HCT116 (cell line): Measurements from ENCODE around the gene TAF6. TPM values are rescaled to one million over a fixed set of nuclear protein-coding genes. Genes with fewer than 3 reads are reported as not detected.

Experiments used
- ATAC-seq: fragments of 200-7000 bp; cut with Tn5 transposase; 2 replicates; pipeline ENCODE4 v1.9.1; 2020; ENCODE audit warnings: mild to moderate bottlenecking, moderate library complexity
- BruUV-seq: library from RNA; stranded (reverse); fragments of 400-500 nt; replicated peaks from 2 replicates; lab custom pipeline; 2021; lab: Mats Ljungman, UMichigan
- CTCF ChIA-PET: fragments of 300-600 bp; sonication (Branson Sonifier 250); formaldehyde crosslinking; loops from one replicate; lab custom pipeline; 2021; ENCODE audit warnings: antibody characterized with exemption; lab: Charles Lee
- POLR2A ChIA-PET: fragments of 300-600, 350-600 bp; sonication (Branson Sonifier 250); formaldehyde crosslinking; loops from one replicate; lab custom pipeline; 2021; ENCODE audit warnings: antibody characterized with exemption; lab: Charles Lee
- RAD21 ChIA-PET, 2 experiments: fragments of 300-600 bp; sonication (Branson Sonifier 250); formaldehyde crosslinking; loops; one replicate each; lab custom pipeline; 2023; ENCODE audit warnings: low total read pairs in 2 of 2; ENCODE audit not compliant: uncharacterized antibody in 2 of 2, unreplicated experiment in 2 of 2, low non-redundant PET in 1 of 2; lab: Charles Lee
- DNase-seq: peaks from one replicate; pipeline ENCODE4 v3.0.0-alpha.2; 2010; ENCODE audit warnings: low read depth, low spot score
- H2AFZ ChIP-seq: fragments of 200-600 bp; shearing (Covaris generic), sonication (generic); 2 replicates; pipeline ENCODE4 v1.6.1; 2017; ENCODE audit warnings: low read depth, mixed run types, mixed read lengths, antibody characterized with exemption, low read length; ENCODE audit not compliant: poor library complexity, severe bottlenecking
- H3K27ac ChIP-seq: 2 replicates; pipeline ENCODE4 v1.5.1; 2012; ENCODE audit warnings: low read depth, low read length
- H3K27me3 ChIP-seq: fragments of 200-600 bp; sonication (generic); 2 replicates; pipeline ENCODE4 v1.6.1; 2016; ENCODE audit warnings: mixed run types, low read length, mixed read lengths; ENCODE audit not compliant: insufficient read depth
- H3K36me3 ChIP-seq, 2 experiments: fragments of 200-500 bp in 1 of 2; fragments of 200-600 bp in 1 of 2; sonication (Bioruptor generic) in 1 of 2; sonication (generic) in 1 of 2; 2 replicates each; pipeline versions ENCODE4 v1.5.1 to v1.6.1; 2014 to 2016; ENCODE audit warnings: low read length in 2 of 2, inconsistent platforms in 1 of 2, mixed read lengths in 1 of 2, mixed run types in 1 of 2; ENCODE audit not compliant: insufficient read depth in 2 of 2, control insufficient read depth in 1 of 2
- H3K4me1 ChIP-seq, 2 experiments: fragments of 200-600 bp in 1 of 2; sonication (generic) in 1 of 2; 2 replicates each; pipeline versions ENCODE4 v1.5.1 to v1.6.1; 2012 to 2017; ENCODE audit warnings: low read length in 2 of 2, inconsistent platforms in 1 of 2, mild to moderate bottlenecking in 1 of 2, mixed read lengths in 1 of 2, mixed run types in 1 of 2, moderate library complexity in 1 of 2; ENCODE audit not compliant: insufficient read depth in 2 of 2, control insufficient read depth in 1 of 2
- H3K4me2 ChIP-seq: fragments of 200-600 bp; sonication (generic); 2 replicates; pipeline ENCODE4 v1.6.1; 2017; ENCODE audit warnings: mixed run types, low read length, mixed read lengths
- H3K4me3 ChIP-seq, 2 experiments: fragments of 200-600 bp in 1 of 2; sonication (generic) in 1 of 2; replicated peaks in 1 of 2; 2 replicates each; pipeline ENCODE4 v1.5.1; 2011 to 2016; ENCODE audit warnings: low read length in 2 of 2, control low read depth in 1 of 2, low read depth in 1 of 2, mild to moderate bottlenecking in 1 of 2, mixed read lengths in 1 of 2, mixed run types in 1 of 2
- H3K79me2 ChIP-seq: fragments of 200-600 bp; sonication (generic); 2 replicates; pipeline ENCODE4 v1.6.1; 2017; ENCODE audit warnings: mild to moderate bottlenecking, mixed run types, low read length, moderate library complexity, mixed read lengths; ENCODE audit not compliant: insufficient read depth
- H3K9ac ChIP-seq: fragments of 200-600 bp; sonication (generic); 2 replicates; pipeline ENCODE4 v1.6.1; 2016; ENCODE audit warnings: low read length, mixed read lengths
- H3K9me2 ChIP-seq: fragments of 200-600 bp; sonication (generic), shearing (Covaris generic); 2 replicates; pipeline ENCODE4 v1.6.1; 2017; ENCODE audit warnings: mixed run types, mild to moderate bottlenecking, moderate library complexity; ENCODE audit not compliant: insufficient read depth
- H3K9me3 ChIP-seq, 2 experiments: fragments of 200-500 bp in 1 of 2; fragments of 200-600 bp in 1 of 2; sonication (Bioruptor generic) in 1 of 2; sonication (generic) in 1 of 2; 2 replicates each; pipeline ENCODE4 v1.6.1; 2014 to 2017; ENCODE audit warnings: low read length in 2 of 2, mixed read lengths in 2 of 2, inconsistent platforms in 1 of 2, low read depth in 1 of 2, mild to moderate bottlenecking in 1 of 2, mixed run types in 1 of 2, moderate library complexity in 1 of 2; ENCODE audit not compliant: control insufficient read depth in 1 of 2, insufficient read depth in 1 of 2
- H4K20me1 ChIP-seq: fragments of 200-600 bp; sonication (generic), shearing (Covaris generic); 2 replicates; pipeline ENCODE4 v1.6.1; 2017; ENCODE audit warnings: mixed run types, mild to moderate bottlenecking, moderate library complexity; ENCODE audit not compliant: insufficient read depth
- CEBPB ChIP-seq: IDR thresholded peaks from 2 replicates; pipeline ENCODE4 v1.6.1; 2012; ENCODE audit warnings: low read depth
- REST ChIP-seq: IDR thresholded peaks from 2 replicates; pipeline ENCODE4 v1.6.1; 2012; ENCODE audit warnings: low read depth
- ZNF274 ChIP-seq: fragments of 200-500 bp; sonication (Bioruptor generic); IDR thresholded peaks from 2 replicates; pipeline ENCODE4 v1.6.1; 2014; ENCODE audit warnings: mild to moderate bottlenecking, low read depth, low read length, inconsistent platforms
- intact Hi-C: fragments of 100-400 bp; cut with micrococcal nuclease; formaldehyde crosslinking; loops from 2 replicates; pipeline ENCODE4 v1.10.0; 2022
- total RNA-seq: library from RNA; stranded (reverse); gene quantifications from one replicate; pipeline ENCODE4 v1.2.1, GENCODE V29; 2021; ENCODE audit not compliant: unreplicated experiment

TAF6 gene
- total RNA-seq, 1 experiment from 2014 or later = 67.4 TPM

GRCh38 chr7:100077205-100077604 lies 42.0 kb downstream of the TAF6 start (continued):
- TF ChIP-seq ZNF274 = no peak
- no peak for TF ChIP-seq CEBPB

DNA sequence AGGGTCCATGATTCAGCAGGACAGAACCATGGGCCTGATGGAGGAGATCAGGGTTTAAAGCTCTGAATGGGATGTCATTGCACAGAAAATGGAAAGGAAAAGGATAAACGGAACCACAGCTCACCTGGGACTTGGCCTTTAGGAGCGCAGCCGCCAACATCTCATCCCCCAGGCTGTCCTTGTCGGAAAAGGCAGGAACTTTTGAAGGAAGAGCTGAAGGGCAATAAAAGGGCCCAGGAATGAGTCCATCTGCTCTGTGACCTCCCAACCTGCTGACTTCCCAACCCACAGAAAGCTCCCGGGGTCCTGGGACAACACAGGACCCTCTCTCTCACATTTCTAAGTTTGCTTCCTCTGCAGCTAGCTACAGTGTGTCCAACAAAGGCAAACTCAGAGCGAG lies 43.7 kb downstream of the TAF6 start:
- intact Hi-C loops = no loop called here
- no peak overlapping the region for H3K4me2 ChIP-seq
- H3K4me1 ChIP-seq = peaks cover 8 to 9% of the 10 kb centered on the region in 2 experiments
- H3K27ac ChIP-seq = no peak overlapping the region
- peaks cover 75 to 88% of the 10 kb centered on the region in 2 experiments for H3K36me3 ChIP-seq
- H3K9ac ChIP-seq = no peak overlapping the region
- RAD21 ChIA-PET = interaction anchor here in 1 of 2 experiments (0.5 kb wide), 1 partner anchor 87 kb away, joined by 3 read pairs; no protein-coding TSS in a partner anchor
- H4K20me1 ChIP-seq = no peaks in the 10 kb centered on the region
- H3K9me3 ChIP-seq = peaks cover 17 to 26% of the 10 kb centered on the region in 2 experiments; a peak in 3 of 4 replicates
- H3K4me3 ChIP-seq = no peak overlapping the region
- H2AFZ ChIP-seq = no peak overlapping the region
- no TSS peak for BruUV-seq
- DNase-seq = no peak
- POLR2A ChIA-PET = no interaction called here
- no peak for TF ChIP-seq REST
- H3K27me3 ChIP-seq = no peaks in the 10 kb centered on the region
- CTCF ChIA-PET = no interaction called here
- no peaks in the 10 kb centered on the region for H3K9me2 ChIP-seq
- peaks cover 55% of the 10 kb centered on the region for H3K79me2 ChIP-seq
- no peak for ATAC-seq
